ENCODE data around the gene DCTD. TPM values are rescaled to one million over a fixed set of nuclear protein-coding genes. Genes with fewer than 3 reads are reported as not detected.

The DCTD gene
- total and polyA plus RNA-seq, 2 experiments from 2014 or later, result 39.3 to 40.3 TPM

DNA sequence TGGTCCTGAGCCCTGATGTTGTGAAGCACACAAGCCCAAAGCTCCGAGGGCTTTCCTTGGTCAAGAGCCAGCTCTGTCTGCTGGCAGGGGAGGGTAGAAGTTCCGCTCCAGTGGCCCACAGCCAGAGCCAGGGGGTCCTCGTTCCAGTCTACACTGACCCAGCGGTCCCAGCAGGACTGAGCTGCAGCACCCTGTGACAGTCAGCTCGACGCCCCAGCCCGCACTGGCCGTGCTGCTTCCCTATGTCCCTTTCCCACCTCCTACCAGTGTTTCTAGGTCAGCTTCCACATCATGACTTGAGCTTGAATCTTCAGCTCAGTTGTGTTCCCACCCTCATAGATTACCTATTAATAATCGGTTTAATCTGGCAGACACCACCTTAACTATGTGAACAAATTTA is 22.5 kb upstream of the DCTD start:
- Histone ChIP-seq H3K27me3 (ENCODE audit: insufficient read depth) (no peaks in the 10 kb centered on the region), H3K9me2 (ENCODE audit: insufficient read depth) (no peaks in the 10 kb centered on the region), H3K4me1 (ENCODE audit: insufficient read depth) (peaks cover 5% of the 10 kb centered on the region; the same call in 1 of the 2 replicates), H3F3A (replicated peaks; ENCODE audit: low read depth) (no peaks in the 10 kb centered on the region), H3K79me2 (replicated peaks; ENCODE audit: insufficient read depth) (no peaks in the 10 kb centered on the region), H3K4me3 (no peak overlapping the region), H2AFZ (no peak overlapping the region), H3K36me3 (ENCODE audit: insufficient read depth) (no peaks in the 10 kb centered on the region), H3K27ac (ENCODE audit: low read depth) (no peak overlapping the region), H4K20me1 (replicated peaks; ENCODE audit: insufficient read depth) (no peaks in the 10 kb centered on the region), H3K4me2 (no peak overlapping the region)
- no peaks in the 10 kb centered on the region; the same call in 2 of the 3 replicates for H3K9me3 Mint-ChIP-seq
- no peak for DNase-seq (ENCODE audit: low spot score)
- no peak overlapping the region for H3K27ac Mint-ChIP-seq
- no peak overlapping the region for H3K4me3 Mint-ChIP-seq
- ATAC-seq, result no peak
- TF ChIP-seq, protein P1, sequence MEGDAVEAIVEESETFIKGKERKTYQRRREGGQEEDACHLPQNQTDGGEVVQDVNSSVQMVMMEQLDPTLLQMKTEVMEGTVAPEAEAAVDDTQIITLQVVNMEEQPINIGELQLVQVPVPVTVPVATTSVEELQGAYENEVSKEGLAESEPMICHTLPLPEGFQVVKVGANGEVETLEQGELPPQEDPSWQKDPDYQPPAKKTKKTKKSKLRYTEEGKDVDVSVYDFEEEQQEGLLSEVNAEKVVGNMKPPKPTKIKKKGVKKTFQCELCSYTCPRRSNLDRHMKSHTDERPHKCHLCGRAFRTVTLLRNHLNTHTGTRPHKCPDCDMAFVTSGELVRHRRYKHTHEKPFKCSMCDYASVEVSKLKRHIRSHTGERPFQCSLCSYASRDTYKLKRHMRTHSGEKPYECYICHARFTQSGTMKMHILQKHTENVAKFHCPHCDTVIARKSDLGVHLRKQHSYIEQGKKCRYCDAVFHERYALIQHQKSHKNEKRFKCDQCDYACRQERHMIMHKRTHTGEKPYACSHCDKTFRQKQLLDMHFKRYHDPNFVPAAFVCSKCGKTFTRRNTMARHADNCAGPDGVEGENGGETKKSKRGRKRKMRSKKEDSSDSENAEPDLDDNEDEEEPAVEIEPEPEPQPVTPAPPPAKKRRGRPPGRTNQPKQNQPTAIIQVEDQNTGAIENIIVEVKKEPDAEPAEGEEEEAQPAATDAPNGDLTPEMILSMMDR (conservative IDR thresholded peaks at IDR 0.05; ENCODE audit: low read depth in 2 of 2), result no peak
- TF ChIP-seq POLR2AphosphoS5 (IDR thresholded peaks at IDR 0.05; ENCODE audit: low read depth) (no peak), CREB1 (CRISPR knock-in tag; IDR thresholded peaks at IDR 0.05; ENCODE audit: low read depth) (no peak), NANOG (IDR thresholded peaks at IDR 0.05; ENCODE audit: borderline replicate concordance) (no peak), EZH2 (IDR thresholded peaks at IDR 0.05; ENCODE audit: low read depth, unreplicated experiment) (no peak), STAT1 (IDR thresholded peaks at IDR 0.05; ENCODE audit: unreplicated experiment) (no peak), JUNB (IDR thresholded peaks at IDR 0.05; ENCODE audit: unreplicated experiment) (no peak), ZNF331 (CRISPR knock-in tag; IDR thresholded peaks at IDR 0.05; ENCODE audit: low read depth) (no peak), EZH2phosphoT487 (IDR thresholded peaks at IDR 0.05; ENCODE audit: unreplicated experiment) (no peak), ZNF114 (CRISPR knock-in tag; IDR thresholded peaks at IDR 0.05) (no peak)
- TF ChIP-seq, protein P2, sequence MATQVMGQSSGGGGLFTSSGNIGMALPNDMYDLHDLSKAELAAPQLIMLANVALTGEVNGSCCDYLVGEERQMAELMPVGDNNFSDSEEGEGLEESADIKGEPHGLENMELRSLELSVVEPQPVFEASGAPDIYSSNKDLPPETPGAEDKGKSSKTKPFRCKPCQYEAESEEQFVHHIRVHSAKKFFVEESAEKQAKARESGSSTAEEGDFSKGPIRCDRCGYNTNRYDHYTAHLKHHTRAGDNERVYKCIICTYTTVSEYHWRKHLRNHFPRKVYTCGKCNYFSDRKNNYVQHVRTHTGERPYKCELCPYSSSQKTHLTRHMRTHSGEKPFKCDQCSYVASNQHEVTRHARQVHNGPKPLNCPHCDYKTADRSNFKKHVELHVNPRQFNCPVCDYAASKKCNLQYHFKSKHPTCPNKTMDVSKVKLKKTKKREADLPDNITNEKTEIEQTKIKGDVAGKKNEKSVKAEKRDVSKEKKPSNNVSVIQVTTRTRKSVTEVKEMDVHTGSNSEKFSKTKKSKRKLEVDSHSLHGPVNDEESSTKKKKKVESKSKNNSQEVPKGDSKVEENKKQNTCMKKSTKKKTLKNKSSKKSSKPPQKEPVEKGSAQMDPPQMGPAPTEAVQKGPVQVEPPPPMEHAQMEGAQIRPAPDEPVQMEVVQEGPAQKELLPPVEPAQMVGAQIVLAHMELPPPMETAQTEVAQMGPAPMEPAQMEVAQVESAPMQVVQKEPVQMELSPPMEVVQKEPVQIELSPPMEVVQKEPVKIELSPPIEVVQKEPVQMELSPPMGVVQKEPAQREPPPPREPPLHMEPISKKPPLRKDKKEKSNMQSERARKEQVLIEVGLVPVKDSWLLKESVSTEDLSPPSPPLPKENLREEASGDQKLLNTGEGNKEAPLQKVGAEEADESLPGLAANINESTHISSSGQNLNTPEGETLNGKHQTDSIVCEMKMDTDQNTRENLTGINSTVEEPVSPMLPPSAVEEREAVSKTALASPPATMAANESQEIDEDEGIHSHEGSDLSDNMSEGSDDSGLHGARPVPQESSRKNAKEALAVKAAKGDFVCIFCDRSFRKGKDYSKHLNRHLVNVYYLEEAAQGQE (IDR thresholded peaks at IDR 0.05; ENCODE audit: unreplicated experiment), result no peak
- TF ChIP-seq, protein P3, sequence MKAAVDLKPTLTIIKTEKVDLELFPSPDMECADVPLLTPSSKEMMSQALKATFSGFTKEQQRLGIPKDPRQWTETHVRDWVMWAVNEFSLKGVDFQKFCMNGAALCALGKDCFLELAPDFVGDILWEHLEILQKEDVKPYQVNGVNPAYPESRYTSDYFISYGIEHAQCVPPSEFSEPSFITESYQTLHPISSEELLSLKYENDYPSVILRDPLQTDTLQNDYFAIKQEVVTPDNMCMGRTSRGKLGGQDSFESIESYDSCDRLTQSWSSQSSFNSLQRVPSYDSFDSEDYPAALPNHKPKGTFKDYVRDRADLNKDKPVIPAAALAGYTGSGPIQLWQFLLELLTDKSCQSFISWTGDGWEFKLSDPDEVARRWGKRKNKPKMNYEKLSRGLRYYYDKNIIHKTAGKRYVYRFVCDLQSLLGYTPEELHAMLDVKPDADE (IDR thresholded peaks at IDR 0.05), result no peak
- TF ChIP-seq, protein P4, sequence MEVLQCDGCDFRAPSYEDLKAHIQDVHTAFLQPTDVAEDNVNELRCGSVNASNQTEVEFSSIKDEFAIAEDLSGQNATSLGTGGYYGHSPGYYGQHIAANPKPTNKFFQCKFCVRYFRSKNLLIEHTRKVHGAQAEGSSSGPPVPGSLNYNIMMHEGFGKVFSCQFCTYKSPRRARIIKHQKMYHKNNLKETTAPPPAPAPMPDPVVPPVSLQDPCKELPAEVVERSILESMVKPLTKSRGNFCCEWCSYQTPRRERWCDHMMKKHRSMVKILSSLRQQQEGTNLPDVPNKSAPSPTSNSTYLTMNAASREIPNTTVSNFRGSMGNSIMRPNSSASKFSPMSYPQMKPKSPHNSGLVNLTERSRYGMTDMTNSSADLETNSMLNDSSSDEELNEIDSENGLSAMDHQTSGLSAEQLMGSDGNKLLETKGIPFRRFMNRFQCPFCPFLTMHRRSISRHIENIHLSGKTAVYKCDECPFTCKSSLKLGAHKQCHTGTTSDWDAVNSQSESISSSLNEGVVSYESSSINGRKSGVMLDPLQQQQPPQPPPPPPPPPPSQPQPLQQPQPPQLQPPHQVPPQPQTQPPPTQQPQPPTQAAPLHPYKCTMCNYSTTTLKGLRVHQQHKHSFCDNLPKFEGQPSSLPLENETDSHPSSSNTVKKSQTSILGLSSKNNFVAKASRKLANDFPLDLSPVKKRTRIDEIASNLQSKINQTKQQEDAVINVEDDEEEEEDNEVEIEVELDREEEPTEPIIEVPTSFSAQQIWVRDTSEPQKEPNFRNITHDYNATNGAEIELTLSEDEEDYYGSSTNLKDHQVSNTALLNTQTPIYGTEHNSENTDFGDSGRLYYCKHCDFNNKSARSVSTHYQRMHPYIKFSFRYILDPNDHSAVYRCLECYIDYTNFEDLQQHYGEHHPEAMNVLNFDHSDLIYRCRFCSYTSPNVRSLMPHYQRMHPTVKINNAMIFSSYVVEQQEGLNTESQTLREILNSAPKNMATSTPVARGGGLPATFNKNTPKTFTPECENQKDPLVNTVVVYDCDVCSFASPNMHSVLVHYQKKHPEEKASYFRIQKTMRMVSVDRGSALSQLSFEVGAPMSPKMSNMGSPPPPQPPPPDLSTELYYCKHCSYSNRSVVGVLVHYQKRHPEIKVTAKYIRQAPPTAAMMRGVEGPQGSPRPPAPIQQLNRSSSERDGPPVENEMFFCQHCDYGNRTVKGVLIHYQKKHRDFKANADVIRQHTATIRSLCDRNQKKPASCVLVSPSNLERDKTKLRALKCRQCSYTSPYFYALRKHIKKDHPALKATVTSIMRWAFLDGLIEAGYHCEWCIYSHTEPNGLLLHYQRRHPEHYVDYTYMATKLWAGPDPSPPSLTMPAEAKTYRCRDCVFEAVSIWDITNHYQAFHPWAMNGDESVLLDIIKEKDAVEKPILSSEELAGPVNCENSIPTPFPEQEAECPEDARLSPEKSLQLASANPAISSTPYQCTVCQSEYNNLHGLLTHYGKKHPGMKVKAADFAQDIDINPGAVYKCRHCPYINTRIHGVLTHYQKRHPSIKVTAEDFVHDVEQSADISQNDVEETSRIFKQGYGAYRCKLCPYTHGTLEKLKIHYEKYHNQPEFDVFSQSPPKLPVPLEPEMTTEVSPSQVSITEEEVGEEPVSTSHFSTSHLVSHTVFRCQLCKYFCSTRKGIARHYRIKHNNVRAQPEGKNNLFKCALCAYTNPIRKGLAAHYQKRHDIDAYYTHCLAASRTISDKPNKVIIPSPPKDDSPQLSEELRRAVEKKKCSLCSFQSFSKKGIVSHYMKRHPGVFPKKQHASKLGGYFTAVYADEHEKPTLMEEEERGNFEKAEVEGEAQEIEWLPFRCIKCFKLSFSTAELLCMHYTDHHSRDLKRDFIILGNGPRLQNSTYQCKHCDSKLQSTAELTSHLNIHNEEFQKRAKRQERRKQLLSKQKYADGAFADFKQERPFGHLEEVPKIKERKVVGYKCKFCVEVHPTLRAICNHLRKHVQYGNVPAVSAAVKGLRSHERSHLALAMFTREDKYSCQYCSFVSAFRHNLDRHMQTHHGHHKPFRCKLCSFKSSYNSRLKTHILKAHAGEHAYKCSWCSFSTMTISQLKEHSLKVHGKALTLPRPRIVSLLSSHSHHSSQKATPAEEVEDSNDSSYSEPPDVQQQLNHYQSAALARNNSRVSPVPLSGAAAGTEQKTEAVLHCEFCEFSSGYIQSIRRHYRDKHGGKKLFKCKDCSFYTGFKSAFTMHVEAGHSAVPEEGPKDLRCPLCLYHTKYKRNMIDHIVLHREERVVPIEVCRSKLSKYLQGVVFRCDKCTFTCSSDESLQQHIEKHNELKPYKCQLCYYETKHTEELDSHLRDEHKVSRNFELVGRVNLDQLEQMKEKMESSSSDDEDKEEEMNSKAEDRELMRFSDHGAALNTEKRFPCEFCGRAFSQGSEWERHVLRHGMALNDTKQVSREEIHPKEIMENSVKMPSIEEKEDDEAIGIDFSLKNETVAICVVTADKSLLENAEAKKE (CRISPR knock-in tag; IDR thresholded peaks at IDR 0.05), result no peak
- H3K36me3 Mint-ChIP-seq (ENCODE audit: low read depth), result no peaks in the 10 kb centered on the region
- H3K27me3 Mint-ChIP-seq (ENCODE audit: insufficient read depth, low read depth, poor library complexity), result peaks cover 6% of the 10 kb centered on the region
- peaks cover 9% of the 10 kb centered on the region; the same call in 2 of the 3 replicates for H3K4me1 Mint-ChIP-seq
